ENCODE results near the gene CSRNP3. TPM values are rescaled to one million over a fixed set of nuclear protein-coding genes. Genes with fewer than 3 reads are reported as not detected.

CSRNP3 gene
- polyA plus RNA-seq, 1 donor (not counting 4 experiments of a cell fraction or from before 2014, with no cell fraction given), result 0.87 TPM

DNA sequence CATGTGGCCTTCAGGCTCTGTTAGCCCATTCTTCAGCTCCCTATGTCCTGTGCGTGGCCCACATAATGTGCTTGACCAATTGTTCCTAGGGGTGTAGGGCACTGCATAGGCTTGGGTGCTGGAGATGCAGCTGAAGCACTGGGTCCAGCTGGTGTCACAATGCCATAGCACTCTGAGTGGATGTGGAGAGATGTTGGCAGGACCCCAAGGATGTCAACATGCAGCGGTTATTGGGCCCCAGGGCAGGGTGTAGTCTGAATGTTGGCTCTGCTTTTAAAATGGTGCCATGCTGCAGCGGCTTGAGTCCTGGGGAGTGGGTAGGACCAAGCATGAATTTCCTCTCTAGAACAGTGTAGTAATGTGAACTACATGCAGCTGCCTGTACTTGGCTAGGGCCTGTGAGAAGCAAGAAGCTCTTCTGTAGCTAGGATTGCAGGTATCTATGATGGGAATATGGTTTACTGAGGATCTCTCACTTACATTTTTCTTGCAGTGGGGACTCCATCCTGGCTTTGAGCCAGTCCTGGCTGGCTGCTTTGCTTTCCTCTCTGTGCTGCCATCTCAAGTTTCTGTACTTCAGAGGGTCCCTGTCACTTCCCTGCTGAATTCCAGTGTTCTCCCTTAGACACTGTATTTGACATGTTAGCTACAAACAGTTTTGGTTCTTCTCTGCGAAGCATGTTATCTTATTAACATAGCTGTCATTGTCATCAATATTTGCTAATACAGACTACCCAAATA lies 148.4 kb downstream of the CSRNP3 start:
- no peak overlapping the region for H3K27ac ChIP-seq (ENCODE audit: control insufficient read depth, insufficient read depth, low read length)
- H3K4me3 ChIP-seq (ENCODE audit: control insufficient read depth in 2 of 3, extremely low read depth in 1 of 3, insufficient read depth in 2 of 3, low read depth in 1 of 3, low read length in 3 of 3), result no peak overlapping the region
- H4K20me1 ChIP-seq (ENCODE audit: control insufficient read depth, extremely low read depth, insufficient read depth, low read length), result no peaks in the 10 kb centered on the region
- no peaks in the 10 kb centered on the region for H3K9me1 ChIP-seq (ENCODE audit: control insufficient read depth, extremely low read depth, insufficient read depth, low read length)
- TF ChIP-seq CTCF (optimal IDR thresholded peaks at IDR 0.05 in 1 of 3, IDR thresholded peaks at IDR 0.05 in 1 of 3, conservative IDR thresholded peaks at IDR 0.05 in 1 of 3; ENCODE audit: extremely low read depth in 1 of 3, insufficient read depth in 2 of 3, low read length in 3 of 3) (no peak), EZH2 (IDR thresholded peaks at IDR 0.05; ENCODE audit: low read length) (no peak)
- H2AFZ ChIP-seq (ENCODE audit: control insufficient read depth, low read length), result no peak overlapping the region
- no peak for DNase-seq (ENCODE audit: low read depth, low spot score)
- FAIRE-seq, result no peak
- H3K27me3 ChIP-seq (ENCODE audit: control insufficient read depth, extremely low read depth, insufficient read depth, low read length), result no peaks in the 10 kb centered on the region
- no peaks in the 10 kb centered on the region for H3K36me3 ChIP-seq (ENCODE audit: control insufficient read depth in 2 of 2, extremely low read depth in 1 of 2, insufficient read depth in 2 of 2, low read length in 2 of 2)
- no peaks in the 10 kb centered on the region for H3K9me3 ChIP-seq (ENCODE audit: control insufficient read depth, low read depth, low read length)
- dilution Hi-C loops (cut with MboI; ENCODE audit: extremely low pct_ligation_motif_present, low sequenced_read_pairs), result no loop called here
- no peak overlapping the region for H3K9ac ChIP-seq (ENCODE audit: control insufficient read depth, extremely low read depth, insufficient read depth, low read length)
- H3K79me2 ChIP-seq (ENCODE audit: control insufficient read depth, insufficient read depth, low read length), result no peaks in the 10 kb centered on the region
- H3K4me1 ChIP-seq (ENCODE audit: control insufficient read depth, extremely low read depth, insufficient read depth, low read length), result no peaks in the 10 kb centered on the region
- no peak overlapping the region for H3K4me2 ChIP-seq (ENCODE audit: control insufficient read depth, extremely low read depth, insufficient read depth, low read depth, low read length)

DNA sequence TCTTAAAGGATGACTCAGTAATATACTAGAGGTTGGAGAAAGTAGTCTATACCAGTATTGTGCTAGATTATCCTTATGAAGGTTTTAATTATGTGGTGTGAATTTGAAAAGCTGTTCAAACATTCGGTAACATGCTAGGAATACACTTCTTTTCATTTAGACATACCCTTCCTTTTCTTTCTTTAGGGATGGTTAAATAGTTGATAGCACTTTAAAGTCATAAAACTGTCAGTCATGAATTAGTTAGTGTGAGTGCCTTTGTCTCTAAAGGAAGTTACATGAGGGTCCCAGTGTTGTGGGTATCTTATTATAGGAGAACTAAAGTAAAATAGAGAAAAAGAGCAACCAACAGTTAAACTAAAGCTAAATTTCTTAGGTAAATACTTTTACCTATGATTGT lies 149.3 kb downstream of the CSRNP3 start:
- H3K9me1 ChIP-seq (ENCODE audit: control insufficient read depth, extremely low read depth, insufficient read depth, low read length), result no peaks in the 10 kb centered on the region
- no peaks in the 10 kb centered on the region for H3K9me3 ChIP-seq (ENCODE audit: control insufficient read depth, low read depth, low read length)
- H4K20me1 ChIP-seq (ENCODE audit: control insufficient read depth, extremely low read depth, insufficient read depth, low read length), result no peaks in the 10 kb centered on the region
- no peaks in the 10 kb centered on the region for H3K36me3 ChIP-seq (ENCODE audit: control insufficient read depth in 2 of 2, extremely low read depth in 1 of 2, insufficient read depth in 2 of 2, low read length in 2 of 2)
- no peak overlapping the region for H3K27ac ChIP-seq (ENCODE audit: control insufficient read depth, insufficient read depth, low read length)
- H2AFZ ChIP-seq (ENCODE audit: control insufficient read depth, low read length), result no peak overlapping the region
- H3K27me3 ChIP-seq (ENCODE audit: control insufficient read depth, extremely low read depth, insufficient read depth, low read length), result no peaks in the 10 kb centered on the region
- no peaks in the 10 kb centered on the region for H3K79me2 ChIP-seq (ENCODE audit: control insufficient read depth, insufficient read depth, low read length)
- H3K4me3 ChIP-seq (ENCODE audit: control insufficient read depth in 2 of 3, extremely low read depth in 1 of 3, insufficient read depth in 2 of 3, low read depth in 1 of 3, low read length in 3 of 3), result no peak overlapping the region
- no peak overlapping the region for H3K9ac ChIP-seq (ENCODE audit: control insufficient read depth, extremely low read depth, insufficient read depth, low read length)
- DNase-seq (ENCODE audit: low read depth, low spot score) (no peak), FAIRE-seq (no peak)
- no peaks in the 10 kb centered on the region for H3K4me1 ChIP-seq (ENCODE audit: control insufficient read depth, extremely low read depth, insufficient read depth, low read length)
- H3K4me2 ChIP-seq (ENCODE audit: control insufficient read depth, extremely low read depth, insufficient read depth, low read depth, low read length), result no peak overlapping the region
- dilution Hi-C loops (cut with MboI; ENCODE audit: extremely low pct_ligation_motif_present, low sequenced_read_pairs), result no loop called here
- TF ChIP-seq CTCF (optimal IDR thresholded peaks at IDR 0.05 in 1 of 3, IDR thresholded peaks at IDR 0.05 in 1 of 3, conservative IDR thresholded peaks at IDR 0.05 in 1 of 3; ENCODE audit: extremely low read depth in 1 of 3, insufficient read depth in 2 of 3, low read length in 3 of 3), result no peak
- no peak for TF ChIP-seq EZH2 (IDR thresholded peaks at IDR 0.05; ENCODE audit: low read length)
